ENCODE data around the gene PTGFRN. TPM values are rescaled to one million over a fixed set of nuclear protein-coding genes. Genes with fewer than 3 reads are reported as not detected.

The PTGFRN gene
- total and polyA plus RNA-seq, 2 experiments from 2014 or later, result 17.4 to 32.7 TPM

- Histone ChIP-seq H3K27me3 (ENCODE audit: insufficient read depth) (no peaks in the 10 kb centered on the region), H3K4me1 (ENCODE audit: insufficient read depth) (peaks cover 15% of the 10 kb centered on the region), H3K27ac (ENCODE audit: low read depth) (no peak overlapping the region), H3F3A (replicated peaks; ENCODE audit: low read depth) (no peaks in the 10 kb centered on the region), H3K79me2 (replicated peaks; ENCODE audit: insufficient read depth) (no peaks in the 10 kb centered on the region), H4K20me1 (replicated peaks; ENCODE audit: insufficient read depth) (no peaks in the 10 kb centered on the region), H3K36me3 (ENCODE audit: insufficient read depth) (no peaks in the 10 kb centered on the region), H2AFZ (no peak overlapping the region), H3K4me2 (no peak overlapping the region), H3K9me2 (ENCODE audit: insufficient read depth) (no peaks in the 10 kb centered on the region), H3K4me3 (no peak overlapping the region)
- DNase-seq (ENCODE audit: low spot score), result no peak
- Mint-ChIP-seq H3K9me3 (no peaks in the 10 kb centered on the region; the same call in 2 of the 3 replicates), H3K27ac (no peak overlapping the region), H3K4me1 (no peaks in the 10 kb centered on the region; the same call in 1 of the 3 replicates), H3K4me3 (no peak overlapping the region), H3K27me3 (ENCODE audit: insufficient read depth, low read depth, poor library complexity) (peaks cover 4% of the 10 kb centered on the region), H3K36me3 (ENCODE audit: low read depth) (0 out of 3 replicates have a peak, but pooled peaks cover 7% of the 10 kb centered on the region)
- TF ChIP-seq EZH2phosphoT487 (IDR thresholded peaks at IDR 0.05; ENCODE audit: unreplicated experiment), result no peak
- no peak for TF ChIP-seq CREB1 (CRISPR knock-in tag; IDR thresholded peaks at IDR 0.05; ENCODE audit: low read depth)
- TF ChIP-seq EZH2 (IDR thresholded peaks at IDR 0.05; ENCODE audit: low read depth, unreplicated experiment), result no peak
- TF ChIP-seq STAT1 (IDR thresholded peaks at IDR 0.05; ENCODE audit: unreplicated experiment), result no peak
- no peak for TF ChIP-seq ZNF114 (CRISPR knock-in tag; IDR thresholded peaks at IDR 0.05)
- TF ChIP-seq JUNB (IDR thresholded peaks at IDR 0.05; ENCODE audit: unreplicated experiment), result no peak
- no peak for TF ChIP-seq ZNF462 (CRISPR knock-in tag; IDR thresholded peaks at IDR 0.05)
- no peak for TF ChIP-seq POLR2AphosphoS5 (IDR thresholded peaks at IDR 0.05; ENCODE audit: low read depth)
- no peak for TF ChIP-seq CTCF (conservative IDR thresholded peaks at IDR 0.05; ENCODE audit: low read depth in 2 of 2)
- no peak for TF ChIP-seq NANOG (IDR thresholded peaks at IDR 0.05; ENCODE audit: borderline replicate concordance)
- no peak for TF ChIP-seq REST (IDR thresholded peaks at IDR 0.05; ENCODE audit: unreplicated experiment)
- no peak for TF ChIP-seq ETS1 (IDR thresholded peaks at IDR 0.05)
- no peak for TF ChIP-seq ZNF331 (CRISPR knock-in tag; IDR thresholded peaks at IDR 0.05; ENCODE audit: low read depth)
- no peak for ATAC-seq
Measured at GRCh38 chr1:116958977-116959376, 49.3 kb downstream of the PTGFRN start.
